GM18505 (cell line): ENCODE measurements around the gene EDARADD.

ENCODE experiments used
- ATAC-seq: cut with Tn5 transposase; IDR thresholded peaks from one replicate; pipeline ENCODE4 v1.9.1; 2021; ENCODE audit not compliant: unreplicated experiment
- POLR2A ChIP-seq: IDR thresholded peaks from 4 replicates; pipeline ENCODE4 v1.6.1; 2011; ENCODE audit warnings: borderline replicate concordance; ENCODE audit not compliant: insufficient read depth, insufficient read length; ENCODE audit errors: extremely low read depth

EDARADD gene

DNA sequence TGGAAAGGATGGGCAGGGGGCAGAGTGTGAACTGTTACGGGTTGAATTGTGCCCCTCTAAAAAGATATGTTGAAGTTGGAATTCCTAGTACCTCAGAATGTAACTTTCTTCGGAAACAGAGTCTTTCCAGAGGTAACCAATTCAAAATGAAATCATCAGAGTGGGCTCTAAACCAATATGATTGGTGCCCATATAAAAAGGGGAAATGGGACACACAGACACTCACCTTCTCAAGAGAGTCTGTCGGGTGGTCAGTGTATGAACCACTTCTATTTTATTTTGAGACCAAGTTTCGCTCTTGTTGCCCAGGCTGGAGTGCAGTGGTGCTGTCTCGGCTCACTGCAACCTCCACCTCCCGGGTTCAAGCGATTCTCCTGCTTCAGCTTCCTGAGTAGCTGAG lies 7.6 kb downstream of the EDARADD start:
- TF ChIP-seq POLR2A, result no peak
- no peak for ATAC-seq

DNA sequence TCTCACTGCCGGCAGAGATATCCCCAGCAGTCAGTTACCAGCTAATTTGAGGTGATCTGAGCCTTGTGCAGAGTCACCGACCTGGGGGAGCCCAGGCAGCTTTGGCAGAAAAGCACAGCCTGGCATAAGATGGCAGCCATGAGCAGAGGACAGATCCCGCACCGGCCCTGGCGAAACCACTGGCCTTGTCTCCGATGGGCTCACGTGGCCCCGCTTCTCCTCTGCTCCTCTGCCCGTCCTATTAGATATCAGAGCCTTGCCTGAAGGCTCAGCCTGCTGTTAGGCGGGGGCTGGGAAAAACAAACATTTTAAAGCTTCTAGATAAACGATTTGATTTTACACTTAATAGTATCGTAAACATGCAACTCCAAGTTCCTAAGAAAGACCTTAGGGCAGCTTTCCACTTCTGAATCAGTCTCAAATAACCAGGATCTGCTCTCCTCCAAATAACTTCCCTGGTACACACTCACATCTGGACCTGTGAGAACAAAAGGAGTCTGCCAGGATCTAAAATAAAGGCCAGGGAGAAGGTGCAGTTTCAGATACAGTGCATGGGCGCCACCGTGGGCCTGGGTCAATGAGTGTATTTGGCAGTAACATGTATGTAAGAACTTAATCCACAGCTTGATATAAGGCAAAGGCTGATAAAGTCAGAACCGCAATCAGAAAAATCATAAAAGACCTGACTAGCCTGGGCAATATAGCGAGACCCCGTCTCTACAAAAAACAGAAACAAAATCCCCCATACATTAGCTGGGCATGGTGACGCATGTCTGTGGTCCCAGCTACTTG lies 10.0 kb downstream of the EDARADD start:
- TF ChIP-seq POLR2A, result no peak
- no peak for ATAC-seq

DNA sequence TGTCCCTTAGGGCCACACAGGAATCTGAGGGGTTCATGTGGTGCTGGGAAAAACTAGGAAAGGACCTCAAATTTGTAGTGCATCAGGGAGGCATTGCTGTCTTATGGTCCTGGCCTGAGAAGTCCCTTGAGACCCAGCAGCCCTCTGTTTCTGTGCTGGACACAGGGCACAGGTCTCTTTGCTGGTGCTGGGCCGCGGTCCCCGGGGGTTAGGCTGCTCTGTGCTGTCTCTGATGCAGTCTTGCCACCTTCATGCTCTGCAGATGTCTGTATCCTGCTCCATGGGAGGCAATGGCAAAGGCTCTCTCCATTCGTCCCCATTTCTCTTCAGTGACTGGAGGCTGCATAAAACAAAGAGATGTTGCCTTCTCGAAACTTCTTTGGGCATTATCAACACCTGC lies 13.0 kb downstream of the EDARADD start:
- no peak for ATAC-seq
- TF ChIP-seq POLR2A, result no peak

DNA sequence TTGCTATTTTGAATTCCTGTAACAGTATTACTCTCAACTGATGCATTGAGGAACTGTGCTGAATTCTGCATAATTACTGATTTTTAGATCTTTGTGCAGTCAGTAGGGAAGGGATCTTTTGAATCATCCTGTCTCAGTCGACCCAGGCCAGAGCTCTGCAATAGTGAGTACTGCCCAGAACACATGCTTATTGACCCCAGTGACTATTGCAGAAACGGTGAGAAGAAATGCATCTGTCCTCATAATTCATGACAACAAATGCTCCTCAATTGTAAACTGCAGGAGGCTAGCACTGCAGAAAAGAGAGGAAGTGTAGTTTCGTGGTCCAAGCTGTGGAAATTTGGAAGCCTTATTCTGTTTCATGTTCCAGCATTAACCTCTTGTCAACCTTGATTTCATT lies 19.6 kb downstream of the EDARADD start:
- TF ChIP-seq POLR2A, result no peak
- no peak for ATAC-seq

DNA sequence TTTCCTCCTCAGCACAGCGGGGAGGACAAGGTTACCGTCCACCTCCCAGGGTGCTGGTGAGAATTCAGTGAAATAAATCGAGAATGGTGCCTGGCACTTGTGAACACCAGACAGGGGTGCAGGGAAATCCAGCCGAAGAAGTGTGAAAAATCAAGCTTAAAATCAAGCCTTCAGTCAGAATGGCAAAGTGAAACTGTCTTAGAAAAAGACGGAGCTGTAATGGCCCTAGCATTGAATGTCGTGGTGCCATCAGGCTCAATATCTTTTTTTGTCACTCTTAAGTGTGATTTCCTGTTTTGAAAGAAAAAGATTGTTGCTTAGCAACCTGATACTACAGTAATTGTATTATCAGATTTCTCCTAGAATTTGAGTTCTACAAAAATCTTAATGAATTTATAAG lies 22.1 kb downstream of the EDARADD start:
- no peak for ATAC-seq
- no peak for TF ChIP-seq POLR2A

DNA sequence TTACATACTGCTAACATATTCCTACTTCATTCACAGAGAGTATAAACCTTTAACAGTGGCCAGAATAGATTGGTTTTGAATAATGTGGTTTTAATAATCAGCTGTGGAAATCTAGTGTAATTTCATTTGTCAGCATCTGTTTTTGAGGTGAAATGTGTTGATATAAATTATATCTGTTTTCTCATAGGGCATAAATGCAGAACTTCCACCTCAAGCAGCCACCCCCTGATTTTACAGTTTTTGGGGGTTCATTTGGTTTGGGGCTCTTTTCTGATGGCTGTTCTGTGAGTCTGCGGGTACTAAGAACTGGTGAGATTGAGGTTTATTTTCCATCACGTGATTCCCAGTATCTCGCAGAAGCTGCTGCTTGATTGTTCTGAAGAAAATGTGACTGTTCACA lies 23.2 kb downstream of the EDARADD start:
- TF ChIP-seq POLR2A, result no peak
- ATAC-seq, result no peak

DNA sequence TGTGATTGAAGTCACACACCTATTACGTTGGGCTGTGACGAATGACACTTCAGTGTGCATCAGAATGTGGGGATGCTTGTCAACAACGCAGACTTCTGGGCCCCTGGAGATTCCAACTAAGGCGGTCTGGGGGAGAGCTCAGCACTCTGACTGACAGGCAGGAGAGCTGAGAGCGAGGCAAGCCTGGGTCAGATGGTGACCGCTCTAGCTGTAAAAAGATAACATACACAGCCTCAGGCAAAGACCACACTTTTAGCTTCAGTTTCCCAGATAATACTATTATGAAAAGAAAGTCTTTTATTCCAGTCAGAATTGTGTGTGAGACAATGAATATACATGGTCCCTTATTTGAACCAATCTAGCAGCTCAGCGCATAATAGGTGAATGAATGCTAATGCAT lies 25.4 kb downstream of the EDARADD start:
- TF ChIP-seq POLR2A, result no peak

DNA sequence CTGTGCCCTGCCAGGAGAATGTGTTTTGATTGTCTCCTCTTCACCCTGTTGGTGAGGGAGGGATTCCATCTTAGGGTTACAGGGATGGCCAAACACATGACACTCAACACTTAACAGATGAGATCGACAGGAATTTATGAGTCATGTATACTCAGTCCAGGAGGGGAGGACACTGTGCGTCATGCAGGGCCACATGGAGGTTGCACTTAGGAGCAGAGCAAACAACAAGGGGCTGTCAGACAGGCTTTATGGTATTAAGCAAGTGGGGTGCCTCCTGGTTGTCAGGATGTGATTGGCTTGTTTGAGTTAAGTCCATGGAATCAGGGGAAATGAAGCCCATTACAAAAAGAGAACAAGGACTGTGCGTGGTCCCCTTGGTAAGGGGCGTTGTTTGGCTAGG lies 26.9 kb downstream of the EDARADD start:
- TF ChIP-seq POLR2A, result no peak
- no peak for ATAC-seq

More for the DNA sequence above, 25.4 kb downstream of the EDARADD start:
- ATAC-seq, result no peak

DNA sequence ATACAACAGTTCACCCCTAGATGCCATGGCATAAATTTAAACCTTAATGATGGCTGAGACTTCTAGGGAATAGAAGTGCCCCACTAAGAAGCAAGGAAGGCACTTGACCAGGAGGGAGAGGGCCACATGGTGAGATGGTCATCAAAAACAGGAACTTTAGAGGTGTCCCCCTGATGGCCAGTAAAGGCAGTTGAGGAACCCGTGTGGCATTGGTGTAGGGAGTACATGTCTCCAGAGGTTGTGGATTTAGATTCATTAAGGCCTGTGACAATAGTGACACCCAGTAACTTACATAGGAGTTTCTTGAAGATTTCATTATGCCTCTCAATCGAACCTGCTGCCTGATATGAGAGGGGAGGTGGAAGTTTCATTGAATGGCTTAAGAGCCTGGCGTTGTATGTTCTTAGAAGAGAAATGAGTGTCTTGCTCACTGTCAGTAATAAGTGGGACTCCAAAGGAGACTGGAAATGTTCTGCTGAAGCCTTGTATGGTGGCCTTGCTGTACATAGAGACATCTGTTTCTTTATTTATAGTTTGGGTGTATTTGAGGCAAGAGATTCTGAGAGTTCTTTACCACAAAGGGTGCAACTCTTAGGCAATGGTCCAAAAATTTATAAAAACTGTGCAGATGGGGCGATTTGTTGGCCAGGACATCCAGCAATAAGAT lies 27.9 kb downstream of the EDARADD start:
- ATAC-seq, result no peak
- TF ChIP-seq POLR2A, result no peak

DNA sequence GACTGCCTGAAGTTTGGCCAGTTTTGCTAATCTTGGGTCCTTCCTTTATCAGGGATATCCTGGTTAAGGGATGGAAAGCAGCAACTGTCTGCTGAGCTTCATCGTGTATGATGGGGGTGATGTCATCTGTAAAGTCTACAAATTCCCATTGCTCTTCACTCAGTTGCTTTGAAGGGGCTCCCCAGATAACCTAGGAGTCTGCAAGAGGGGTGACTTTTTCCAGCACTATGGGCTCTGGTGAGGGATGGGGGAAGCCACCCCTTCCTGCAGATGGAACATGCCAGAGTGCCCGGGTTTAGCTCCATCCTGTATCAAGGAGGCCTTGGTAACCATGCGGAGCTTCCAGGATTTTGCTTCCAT lies 28.4 kb downstream of the EDARADD start:
- no peak for TF ChIP-seq POLR2A
- no peak for ATAC-seq

DNA sequence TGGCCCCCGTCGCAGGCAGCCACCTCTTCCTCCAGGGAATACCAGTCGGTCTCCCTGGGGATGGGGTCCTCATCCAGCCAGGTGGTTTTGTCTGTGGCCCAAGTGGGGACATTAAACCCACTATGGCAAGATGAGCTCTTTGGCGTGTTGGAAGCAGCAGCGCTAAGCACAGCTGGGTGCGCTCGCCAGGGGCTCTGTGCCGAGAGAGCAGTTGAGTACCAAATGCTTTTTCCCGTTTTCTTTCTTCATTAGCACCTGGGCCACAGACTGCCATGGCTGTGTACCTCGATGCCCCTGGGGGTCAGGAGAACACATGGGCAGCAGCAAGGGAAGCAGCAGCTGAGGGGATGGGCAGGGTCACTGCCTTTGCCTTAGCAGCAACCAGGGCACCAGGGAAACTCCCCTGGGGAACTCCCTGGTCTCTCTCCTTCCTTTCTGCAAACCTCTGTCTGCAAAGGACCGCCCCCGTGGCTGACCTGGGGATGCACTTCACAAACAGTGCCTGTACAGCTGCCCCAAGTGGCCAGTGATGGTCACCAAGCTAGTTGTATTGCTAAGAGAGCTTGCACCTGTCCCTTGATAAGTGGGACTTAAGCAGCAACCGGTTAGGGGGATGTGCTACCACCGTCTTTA lies 31.1 kb downstream of the EDARADD start:
- peak; percentile 81 for ATAC-seq
- TF ChIP-seq POLR2A, result no peak

DNA sequence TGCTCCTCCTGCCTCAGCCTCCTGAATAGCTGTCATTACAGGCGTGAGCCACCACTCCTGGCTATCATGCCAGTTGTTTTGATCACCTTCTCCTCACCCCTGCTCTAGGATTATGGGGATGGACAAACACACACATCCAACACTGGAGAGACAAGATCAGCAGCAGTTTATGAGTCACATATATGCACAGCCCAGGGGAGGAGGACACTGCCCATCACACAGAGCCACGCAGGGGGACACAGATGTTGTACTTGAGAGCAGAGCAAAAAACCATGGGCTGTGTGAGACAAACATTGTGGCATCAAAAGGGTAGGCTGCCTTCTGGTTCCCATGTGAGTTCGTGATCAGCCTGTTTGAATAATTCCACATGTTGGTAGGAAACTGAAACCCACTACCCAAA lies 32.1 kb downstream of the EDARADD start:
- TF ChIP-seq POLR2A, result no peak
- no peak for ATAC-seq

DNA sequence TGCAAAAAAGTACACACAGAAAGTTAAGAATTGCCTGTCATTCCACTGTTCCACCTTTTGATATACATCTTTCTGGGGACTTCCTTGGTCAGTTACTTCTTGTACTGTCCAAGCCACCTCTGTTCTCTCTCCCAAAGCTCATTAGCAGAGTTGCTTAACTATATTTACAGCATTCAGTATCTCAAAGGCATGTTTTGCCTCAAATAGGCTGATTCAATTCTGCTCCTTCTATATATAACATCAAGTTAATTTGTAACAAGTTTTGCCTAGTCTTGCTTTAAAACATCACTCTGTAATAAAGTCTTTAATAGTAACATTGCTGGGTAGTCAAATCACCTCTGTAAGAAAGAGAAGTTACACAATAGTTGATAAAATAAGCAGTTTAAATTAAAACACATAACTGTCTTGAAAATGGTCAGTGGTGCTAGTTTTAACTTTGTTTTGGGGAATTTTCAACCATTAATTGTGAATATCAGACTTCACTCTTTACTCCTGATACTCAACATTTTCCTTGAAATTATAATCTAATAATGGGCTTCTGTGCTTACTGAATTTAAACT lies 35.7 kb downstream of the EDARADD start:
- no peak for TF ChIP-seq POLR2A
- ATAC-seq, result no peak
